ENCODE measurements around the gene KCTD11.

DNA sequence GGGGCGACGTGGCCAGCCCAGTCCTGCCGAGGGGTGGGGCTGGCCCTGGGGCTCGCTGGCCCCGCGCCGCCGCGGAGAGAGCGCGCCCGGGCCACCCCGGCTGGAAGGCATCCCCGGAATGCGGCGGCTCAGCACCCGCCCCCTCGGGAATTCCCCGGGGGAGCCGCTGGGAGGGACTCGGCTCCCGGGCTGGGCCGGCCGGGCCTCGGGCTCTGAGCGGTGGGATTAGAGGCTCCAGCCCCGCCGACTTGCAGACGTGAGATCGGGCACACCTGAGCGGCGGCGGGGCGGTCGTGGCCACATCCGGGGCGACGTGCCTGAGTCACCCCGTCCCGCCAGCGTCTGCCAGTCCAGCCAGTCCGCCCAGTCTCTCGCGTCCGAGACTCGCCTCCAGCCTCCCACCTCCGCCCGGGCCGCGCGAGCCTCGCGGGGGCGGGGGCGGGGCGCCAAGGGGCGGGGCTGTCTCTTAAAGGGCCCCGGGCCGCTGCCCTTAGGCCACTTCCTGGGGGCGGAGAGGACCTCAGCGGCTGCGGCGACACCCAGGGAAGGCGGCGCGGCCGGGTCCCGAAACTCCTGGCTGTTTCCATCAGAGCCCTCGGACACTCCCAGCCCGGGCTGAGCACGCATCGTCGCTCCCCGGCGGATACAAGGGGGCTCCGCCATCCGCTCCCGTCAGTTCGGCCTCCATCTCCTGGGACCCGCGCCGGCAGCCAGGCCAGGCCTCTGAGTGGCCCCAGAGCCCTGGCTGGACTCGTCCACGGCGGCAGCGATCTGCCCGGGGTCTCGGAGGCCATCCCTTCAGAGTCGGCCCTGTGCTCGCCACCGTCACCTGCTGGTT lies at the start of gene KCTD11:
- TF ChIP-seq EZH2 (IDR thresholded peaks at IDR 0.05; ENCODE audit: borderline replicate concordance, low read length): no peak
- TF ChIP-seq, protein P1, sequence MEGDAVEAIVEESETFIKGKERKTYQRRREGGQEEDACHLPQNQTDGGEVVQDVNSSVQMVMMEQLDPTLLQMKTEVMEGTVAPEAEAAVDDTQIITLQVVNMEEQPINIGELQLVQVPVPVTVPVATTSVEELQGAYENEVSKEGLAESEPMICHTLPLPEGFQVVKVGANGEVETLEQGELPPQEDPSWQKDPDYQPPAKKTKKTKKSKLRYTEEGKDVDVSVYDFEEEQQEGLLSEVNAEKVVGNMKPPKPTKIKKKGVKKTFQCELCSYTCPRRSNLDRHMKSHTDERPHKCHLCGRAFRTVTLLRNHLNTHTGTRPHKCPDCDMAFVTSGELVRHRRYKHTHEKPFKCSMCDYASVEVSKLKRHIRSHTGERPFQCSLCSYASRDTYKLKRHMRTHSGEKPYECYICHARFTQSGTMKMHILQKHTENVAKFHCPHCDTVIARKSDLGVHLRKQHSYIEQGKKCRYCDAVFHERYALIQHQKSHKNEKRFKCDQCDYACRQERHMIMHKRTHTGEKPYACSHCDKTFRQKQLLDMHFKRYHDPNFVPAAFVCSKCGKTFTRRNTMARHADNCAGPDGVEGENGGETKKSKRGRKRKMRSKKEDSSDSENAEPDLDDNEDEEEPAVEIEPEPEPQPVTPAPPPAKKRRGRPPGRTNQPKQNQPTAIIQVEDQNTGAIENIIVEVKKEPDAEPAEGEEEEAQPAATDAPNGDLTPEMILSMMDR (IDR thresholded peaks at IDR 0.05; ENCODE audit: low read length): no peak; the same call in 1 of the 2 replicates
